Nephron (organoid): ENCODE measurements around the gene SKAP1.
A peak's percentile ranks its signal among the peaks of the same experiment; 100 is the strongest.
"Not testable (repeated sequence)": the region's sequence is repeated elsewhere in the genome, so short reads cannot be mapped to it uniquely, and the experiment has no call there.

Experiments
- H3K27ac Mint-ChIP-seq, 3 experiments: 2 replicates each; pipeline ENCODE4 v1.8.0; 2020; ENCODE audit warnings: mixed read lengths in 3 of 3, mild to moderate bottlenecking in 2 of 3, moderate library complexity in 1 of 3
- H3K27me3 Mint-ChIP-seq: 2 replicates; pipeline ENCODE4 v1.8.0; 2021; ENCODE audit warnings: low read depth, mild to moderate bottlenecking, moderate library complexity, mixed read lengths
- H3K36me3 Mint-ChIP-seq: 2 replicates; pipeline ENCODE4 v1.8.0; 2020; ENCODE audit warnings: low read depth, mixed read lengths
- H3K4me1 Mint-ChIP-seq: 2 replicates; pipeline ENCODE4 v1.8.0; 2020; ENCODE audit warnings: mixed read lengths
- H3K4me3 Mint-ChIP-seq, 3 experiments: 2 replicates each; pipeline ENCODE4 v1.8.0; 2020; ENCODE audit warnings: mild to moderate bottlenecking in 3 of 3, mixed read lengths in 3 of 3, moderate library complexity in 2 of 3
- H3K9me3 Mint-ChIP-seq: 2 replicates; pipeline ENCODE4 v1.8.0; 2020; ENCODE audit warnings: mixed read lengths
- TF ChIP-seq, protein P1 (sequence below), 3 experiments: fragments of 200-600 bp; sonication (generic); IDR thresholded peaks; one replicate each; pipeline ENCODE4 v1.5.0; 2021; ENCODE audit warnings: antibody characterized with exemption in 3 of 3; ENCODE audit not compliant: unreplicated experiment in 3 of 3

Gene SKAP1

GRCh38 chr17:48294020-48294805 lies 135.8 kb downstream of the SKAP1 start:
- H3K4me3 Mint-ChIP-seq = no peak overlapping the region
- H3K9me3 Mint-ChIP-seq = no peaks in the 10 kb centered on the region
- H3K36me3 Mint-ChIP-seq = no peaks in the 10 kb centered on the region
- TF ChIP-seq, protein P1, sequence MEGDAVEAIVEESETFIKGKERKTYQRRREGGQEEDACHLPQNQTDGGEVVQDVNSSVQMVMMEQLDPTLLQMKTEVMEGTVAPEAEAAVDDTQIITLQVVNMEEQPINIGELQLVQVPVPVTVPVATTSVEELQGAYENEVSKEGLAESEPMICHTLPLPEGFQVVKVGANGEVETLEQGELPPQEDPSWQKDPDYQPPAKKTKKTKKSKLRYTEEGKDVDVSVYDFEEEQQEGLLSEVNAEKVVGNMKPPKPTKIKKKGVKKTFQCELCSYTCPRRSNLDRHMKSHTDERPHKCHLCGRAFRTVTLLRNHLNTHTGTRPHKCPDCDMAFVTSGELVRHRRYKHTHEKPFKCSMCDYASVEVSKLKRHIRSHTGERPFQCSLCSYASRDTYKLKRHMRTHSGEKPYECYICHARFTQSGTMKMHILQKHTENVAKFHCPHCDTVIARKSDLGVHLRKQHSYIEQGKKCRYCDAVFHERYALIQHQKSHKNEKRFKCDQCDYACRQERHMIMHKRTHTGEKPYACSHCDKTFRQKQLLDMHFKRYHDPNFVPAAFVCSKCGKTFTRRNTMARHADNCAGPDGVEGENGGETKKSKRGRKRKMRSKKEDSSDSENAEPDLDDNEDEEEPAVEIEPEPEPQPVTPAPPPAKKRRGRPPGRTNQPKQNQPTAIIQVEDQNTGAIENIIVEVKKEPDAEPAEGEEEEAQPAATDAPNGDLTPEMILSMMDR (IDR thresholded peaks at IDR 0.05; ENCODE audit: unreplicated experiment in 3 of 3) = no peak
- no peak overlapping the region for H3K27ac Mint-ChIP-seq
- no peaks in the 10 kb centered on the region for H3K27me3 Mint-ChIP-seq
- H3K4me1 Mint-ChIP-seq = peaks cover 19% of the 10 kb centered on the region

GRCh38 chr17:48293319-48294019 lies 136.5 kb downstream of the SKAP1 start:
- peak overlapping the region in 1 of 3 experiments; percentile 4 for H3K4me3 Mint-ChIP-seq
- H3K9me3 Mint-ChIP-seq = no peaks in the 10 kb centered on the region
- H3K36me3 Mint-ChIP-seq = no peaks in the 10 kb centered on the region
- no peaks in the 10 kb centered on the region for H3K27me3 Mint-ChIP-seq
- TF ChIP-seq, protein P1 (IDR thresholded peaks at IDR 0.05; ENCODE audit: unreplicated experiment in 3 of 3) = no peak
- H3K27ac Mint-ChIP-seq = no peak overlapping the region
- peaks cover 19% of the 10 kb centered on the region for H3K4me1 Mint-ChIP-seq

- no peak overlapping the region for H3K27ac Mint-ChIP-seq
- TF ChIP-seq, protein P1 (IDR thresholded peaks at IDR 0.05; ENCODE audit: unreplicated experiment in 3 of 3) = no peak
- H3K27me3 Mint-ChIP-seq = peaks cover 5% of the 10 kb centered on the region
- H3K4me3 Mint-ChIP-seq = no peak overlapping the region
- H3K9me3 Mint-ChIP-seq = no peaks in the 10 kb centered on the region
- H3K36me3 Mint-ChIP-seq = no peaks in the 10 kb centered on the region
- H3K4me1 Mint-ChIP-seq = peaks cover 6% of the 10 kb centered on the region
Observed at GRCh38 chr17:48290378-48290777, 139.6 kb downstream of the SKAP1 start.

DNA sequence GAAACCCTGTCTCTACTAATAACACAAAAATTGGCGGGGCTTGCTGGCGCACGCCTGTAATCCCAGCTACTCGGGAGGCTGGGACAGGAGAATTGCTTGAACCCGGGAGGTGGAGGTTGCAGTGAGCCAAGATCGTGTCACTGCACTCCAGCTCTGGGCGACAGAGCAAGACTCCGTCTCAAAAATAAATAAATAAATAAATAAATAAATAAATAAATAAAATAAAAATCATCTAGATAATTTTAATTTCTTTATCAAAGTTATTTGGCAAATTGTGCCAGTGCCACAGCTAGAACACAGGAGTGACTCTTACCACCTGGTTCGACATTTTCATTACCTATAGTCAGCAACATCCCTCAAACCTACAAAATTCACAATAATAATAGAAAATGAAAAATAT lies 143.1 kb downstream of the SKAP1 start:
- not testable (repeated sequence) for H3K4me1 Mint-ChIP-seq, H3K4me3 Mint-ChIP-seq, H3K9me3 Mint-ChIP-seq, H3K27ac Mint-ChIP-seq, H3K36me3 Mint-ChIP-seq, H3K27me3 Mint-ChIP-seq

DNA sequence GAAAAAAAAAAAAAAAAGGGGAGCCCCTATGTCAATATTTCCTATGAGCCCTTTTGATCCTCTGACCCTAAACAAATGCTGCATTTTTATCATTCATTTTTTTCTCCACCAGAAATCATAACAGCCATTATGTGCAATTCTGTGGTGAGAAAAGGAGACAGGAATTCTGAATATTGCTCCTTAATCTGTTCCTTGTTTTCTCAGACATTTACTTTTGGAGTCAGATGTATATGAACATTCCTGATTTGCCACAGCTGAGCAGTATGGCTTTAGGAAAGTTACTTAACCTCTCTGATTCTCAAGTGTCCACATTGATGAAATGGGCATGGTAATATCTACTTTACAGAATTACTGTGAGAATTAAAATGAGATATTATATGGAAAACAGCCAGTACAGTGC lies 144.4 kb downstream of the SKAP1 start:
- TF ChIP-seq, protein P1 (IDR thresholded peaks at IDR 0.05; ENCODE audit: unreplicated experiment in 3 of 3) = no peak
- Mint-ChIP-seq H3K27me3 (peaks cover 5% of the 10 kb centered on the region), H3K4me3 (no peak overlapping the region), H3K9me3 (no peaks in the 10 kb centered on the region), H3K27ac (no peak overlapping the region), H3K36me3 (no peaks in the 10 kb centered on the region), H3K4me1 (peaks cover 7% of the 10 kb centered on the region)

DNA sequence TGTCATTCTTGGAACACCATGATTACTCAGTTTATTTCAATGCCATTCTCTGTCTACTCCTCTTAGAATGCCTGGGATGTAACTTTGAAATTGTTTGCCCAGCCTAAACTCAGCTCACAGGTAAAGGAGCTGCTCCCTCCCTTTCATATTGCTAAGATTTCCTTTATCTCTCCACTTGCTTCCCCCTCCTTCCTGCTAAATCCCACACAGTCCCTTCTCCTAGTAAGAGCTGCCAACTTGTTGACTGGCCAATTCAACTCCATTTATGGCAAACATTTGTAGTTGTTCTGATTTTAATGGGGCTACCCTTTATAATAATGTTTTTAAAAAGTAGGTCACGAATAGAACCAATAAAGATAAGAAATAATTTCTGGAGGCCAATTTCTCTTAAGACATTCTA lies 146.1 kb downstream of the SKAP1 start:
- no peak overlapping the region for H3K27ac Mint-ChIP-seq
- H3K4me1 Mint-ChIP-seq = peaks cover 7% of the 10 kb centered on the region
- H3K36me3 Mint-ChIP-seq = no peaks in the 10 kb centered on the region
- no peak overlapping the region for H3K4me3 Mint-ChIP-seq
- no peaks in the 10 kb centered on the region for H3K9me3 Mint-ChIP-seq
- TF ChIP-seq, protein P1 (IDR thresholded peaks at IDR 0.05; ENCODE audit: unreplicated experiment in 3 of 3) = no peak
- H3K27me3 Mint-ChIP-seq = peaks cover 5% of the 10 kb centered on the region
